Bronchial epithelial cell (primary cell): ENCODE data around the gene RFX8. TPM values are rescaled to one million over a fixed set of nuclear protein-coding genes. Genes with fewer than 3 reads are reported as not detected.

Experiments
- DNase-seq: peaks from one replicate; pipeline ENCODE4 v3.0.0-alpha.2; 2010; ENCODE audit warnings: low read depth
- FAIRE-seq: peaks from 2 replicates; lab custom pipeline; 2011; peaks lifted over from hg19 to GRCh38; lab: Jason Lieb, UNC
- H3K27me3 ChIP-seq: 2 replicates; pipeline ENCODE4 v1.5.1; 2011; ENCODE audit warnings: low read length; ENCODE audit not compliant: control insufficient read depth, insufficient read depth
- H3K36me3 ChIP-seq: 2 replicates; pipeline ENCODE4 v1.5.1; 2011; ENCODE audit warnings: low read length; ENCODE audit not compliant: control insufficient read depth, insufficient read depth
- H3K4me3 ChIP-seq: 2 replicates; pipeline ENCODE4 v1.5.1; 2011; ENCODE audit warnings: mild to moderate bottlenecking, low read depth, low read length, control low read depth
- total RNA-seq: library from RNA; depleted of rRNA; stranded (reverse); fragments of >200 nt; gene quantifications from 2 replicates; pipeline ENCODE4 v1.2.1, GENCODE V29; 2014
- TF ChIP-seq, protein P1 (sequence below): IDR thresholded peaks from 2 replicates; pipeline ENCODE4 v1.5.1; 2011; ENCODE audit warnings: mild to moderate bottlenecking, moderate library complexity, low read length, control low read depth, inconsistent platforms; ENCODE audit not compliant: insufficient read depth, severe bottlenecking

The RFX8 gene
- total RNA-seq, 1 donor from 2014 or later, result not detected

DNA sequence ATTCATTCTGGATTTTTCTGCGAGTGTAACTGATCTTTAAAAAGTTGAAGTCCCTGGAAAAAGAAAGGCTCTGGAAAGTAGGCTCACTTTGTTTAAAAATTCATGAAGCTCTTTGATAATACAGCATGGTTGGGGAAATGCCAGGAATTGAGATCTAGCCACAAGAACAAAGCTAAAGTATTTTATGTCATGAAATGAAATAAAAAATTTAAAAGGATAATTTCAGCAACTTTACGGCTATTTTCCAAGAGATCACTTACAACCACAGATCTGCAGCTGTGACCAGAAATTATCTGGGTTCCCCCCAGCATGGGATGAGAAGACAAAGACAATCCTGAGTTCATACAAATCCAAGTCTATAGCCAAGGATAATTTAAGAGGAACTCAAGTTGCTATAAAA lies 25.3 kb upstream of the RFX8 start:
- Histone ChIP-seq H3K36me3 (no peaks in the 10 kb centered on the region), H3K27me3 (no peaks in the 10 kb centered on the region), H3K4me3 (no peak overlapping the region)
- DNase-seq (no peak), FAIRE-seq (no peak)
- TF ChIP-seq, protein P1, sequence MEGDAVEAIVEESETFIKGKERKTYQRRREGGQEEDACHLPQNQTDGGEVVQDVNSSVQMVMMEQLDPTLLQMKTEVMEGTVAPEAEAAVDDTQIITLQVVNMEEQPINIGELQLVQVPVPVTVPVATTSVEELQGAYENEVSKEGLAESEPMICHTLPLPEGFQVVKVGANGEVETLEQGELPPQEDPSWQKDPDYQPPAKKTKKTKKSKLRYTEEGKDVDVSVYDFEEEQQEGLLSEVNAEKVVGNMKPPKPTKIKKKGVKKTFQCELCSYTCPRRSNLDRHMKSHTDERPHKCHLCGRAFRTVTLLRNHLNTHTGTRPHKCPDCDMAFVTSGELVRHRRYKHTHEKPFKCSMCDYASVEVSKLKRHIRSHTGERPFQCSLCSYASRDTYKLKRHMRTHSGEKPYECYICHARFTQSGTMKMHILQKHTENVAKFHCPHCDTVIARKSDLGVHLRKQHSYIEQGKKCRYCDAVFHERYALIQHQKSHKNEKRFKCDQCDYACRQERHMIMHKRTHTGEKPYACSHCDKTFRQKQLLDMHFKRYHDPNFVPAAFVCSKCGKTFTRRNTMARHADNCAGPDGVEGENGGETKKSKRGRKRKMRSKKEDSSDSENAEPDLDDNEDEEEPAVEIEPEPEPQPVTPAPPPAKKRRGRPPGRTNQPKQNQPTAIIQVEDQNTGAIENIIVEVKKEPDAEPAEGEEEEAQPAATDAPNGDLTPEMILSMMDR, result no peak

DNA sequence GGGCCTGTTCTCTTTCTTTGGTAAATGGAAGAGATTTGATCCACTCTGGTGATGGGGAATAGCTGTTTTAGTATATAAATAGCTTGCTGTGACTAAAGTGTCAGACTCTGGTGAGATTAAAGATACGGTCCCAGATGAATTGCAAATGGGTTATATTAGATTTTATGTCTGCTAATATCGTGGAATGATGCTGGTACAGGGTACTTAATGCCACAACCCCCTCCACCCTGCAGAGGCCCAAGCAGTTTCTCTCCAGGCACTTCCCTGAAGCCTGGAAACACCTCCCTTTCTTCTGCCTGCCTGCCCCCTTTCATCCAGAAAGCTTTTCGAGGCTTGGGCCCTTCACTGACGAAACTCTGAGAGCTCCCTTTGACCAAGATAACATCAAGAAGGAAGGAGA lies 21.4 kb upstream of the RFX8 start:
- H3K27me3 ChIP-seq, result no peaks in the 10 kb centered on the region
- FAIRE-seq (no peak), DNase-seq (no peak)
- no peak overlapping the region for H3K4me3 ChIP-seq
- no peaks in the 10 kb centered on the region for H3K36me3 ChIP-seq
- TF ChIP-seq, protein P1, result no peak

DNA sequence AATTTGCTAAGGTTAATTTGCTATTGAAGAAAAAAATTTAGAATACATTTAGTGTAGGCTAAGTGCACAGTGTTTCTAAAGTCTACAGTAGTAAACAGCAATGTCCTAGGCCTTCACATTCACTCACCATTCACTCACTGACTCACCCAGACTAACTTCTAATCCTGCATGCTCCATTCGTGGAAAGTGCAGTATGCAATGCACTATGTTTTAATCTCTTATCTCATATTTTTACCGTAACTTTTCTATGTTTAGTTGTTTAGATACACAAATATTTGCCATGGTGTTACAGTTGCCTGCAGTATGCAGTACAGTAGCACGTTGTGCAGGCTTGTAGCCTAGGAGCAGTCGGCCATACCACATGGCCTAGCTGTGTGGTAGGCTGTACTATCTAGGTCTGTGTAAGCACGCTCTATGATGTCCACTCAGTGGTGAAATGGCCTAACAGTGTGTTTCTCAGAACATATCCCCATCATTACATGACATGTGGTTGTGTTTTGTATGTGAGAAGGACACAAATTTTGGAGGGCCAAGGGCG lies 18.1 kb upstream of the RFX8 start:
- Histone ChIP-seq H3K4me3 (no peak overlapping the region), H3K27me3 (no peaks in the 10 kb centered on the region), H3K36me3 (no peaks in the 10 kb centered on the region)
- FAIRE-seq (no peak), DNase-seq (no peak)
- TF ChIP-seq, protein P1, result no peak

DNA sequence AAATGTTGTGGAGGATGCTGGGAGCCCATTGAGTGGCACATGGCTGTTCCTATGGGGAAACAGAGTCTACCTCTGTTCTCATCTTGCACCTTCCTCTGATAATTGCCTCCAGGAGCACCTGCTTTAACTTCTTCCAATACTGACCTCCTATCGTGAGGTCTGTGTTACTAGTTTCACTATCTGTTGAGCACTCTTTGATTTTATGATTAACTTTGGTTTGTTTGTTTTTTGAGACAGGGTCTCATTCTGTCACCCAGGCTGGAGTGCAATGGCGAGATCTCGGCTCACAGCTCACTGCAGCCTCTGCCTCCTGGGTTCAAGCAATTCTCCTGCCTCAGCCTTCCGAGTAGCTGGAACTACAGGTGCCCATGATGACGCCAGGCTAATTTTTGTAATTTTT lies 12.1 kb upstream of the RFX8 start:
- no peak for DNase-seq
- TF ChIP-seq, protein P1, result no peak
- Histone ChIP-seq H3K4me3 (no peak overlapping the region), H3K27me3 (no peaks in the 10 kb centered on the region), H3K36me3 (no peaks in the 10 kb centered on the region)
- FAIRE-seq, result no peak

DNA sequence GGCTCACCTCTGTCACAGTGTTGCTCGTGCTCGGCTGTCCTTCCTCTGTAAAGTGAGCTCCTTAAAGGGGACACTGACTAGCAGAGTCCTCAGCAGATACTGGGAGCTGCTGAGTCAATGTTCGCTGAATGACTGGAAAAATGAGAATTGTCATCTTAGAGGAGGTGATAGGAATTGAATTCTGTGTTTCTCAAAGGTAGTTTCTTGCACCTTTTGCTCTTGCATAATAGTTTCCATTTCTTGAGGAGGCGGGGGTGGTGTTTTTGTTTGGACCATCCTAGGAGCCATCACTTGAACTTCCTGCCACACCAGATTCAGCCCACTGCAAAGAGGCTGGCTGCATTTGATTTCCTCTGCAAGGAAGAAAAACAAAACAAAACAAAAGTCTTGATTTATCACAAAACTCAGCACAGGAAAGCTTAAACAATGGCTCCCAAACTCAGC lies 11.4 kb upstream of the RFX8 start:
- FAIRE-seq (no peak), DNase-seq (no peak)
- TF ChIP-seq, protein P1, result no peak
- Histone ChIP-seq H3K4me3 (no peak overlapping the region), H3K36me3 (no peaks in the 10 kb centered on the region), H3K27me3 (no peaks in the 10 kb centered on the region)

DNA sequence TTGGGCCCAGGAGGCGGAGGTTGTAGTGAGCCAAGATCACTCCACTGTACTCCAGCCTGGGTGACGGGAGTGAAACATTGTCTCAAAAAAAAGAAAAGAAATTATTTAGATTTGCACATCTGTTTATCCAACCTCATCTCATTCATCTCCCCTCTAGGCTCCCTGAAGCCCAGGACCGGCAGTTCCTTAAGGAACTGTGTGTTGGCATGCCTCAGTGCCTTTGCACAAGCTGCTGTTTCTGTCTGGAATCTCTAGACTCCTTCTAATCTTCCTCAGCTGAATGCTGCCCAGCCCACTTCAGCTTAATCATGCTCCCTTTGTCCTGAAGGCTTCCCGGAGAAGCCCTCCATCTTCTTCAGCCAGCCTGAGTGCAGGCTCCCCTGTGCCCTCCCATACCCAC lies 10.9 kb upstream of the RFX8 start:
- H3K4me3 ChIP-seq, result no peak overlapping the region
- FAIRE-seq, result no peak
- H3K27me3 ChIP-seq, result no peaks in the 10 kb centered on the region
- no peaks in the 10 kb centered on the region for H3K36me3 ChIP-seq
- DNase-seq, result no peak
- TF ChIP-seq, protein P1, result no peak
